Type B pancreatic cell (in vitro differentiated cells): ENCODE measurements around the gene MAGEB17. TPM values are rescaled to one million over a fixed set of nuclear protein-coding genes. Genes with fewer than 3 reads are reported as not detected.

Source experiments
- DNase-seq: peaks from one replicate; pipeline ENCODE4 v3.0.0; 2021; ENCODE audit warnings: mixed read lengths; ENCODE audit not compliant: unreplicated experiment; ENCODE audit errors: extremely low spot score
- H3K27ac Mint-ChIP-seq: 2 replicates; pipeline ENCODE4 v1.8.0; 2021; ENCODE audit warnings: mild to moderate bottlenecking, mixed read lengths
- H3K27me3 Mint-ChIP-seq: 2 replicates; pipeline ENCODE4 v1.8.0; 2021; ENCODE audit warnings: mixed read lengths
- H3K36me3 Mint-ChIP-seq: 2 replicates; pipeline ENCODE4 v1.8.0; 2021; ENCODE audit warnings: mixed read lengths
- H3K4me1 Mint-ChIP-seq: one replicate; pipeline ENCODE4 v1.8.0; 2021; ENCODE audit warnings: mixed read lengths; ENCODE audit not compliant: unreplicated experiment
- H3K4me3 Mint-ChIP-seq: 2 replicates; pipeline ENCODE4 v1.8.0; 2021; ENCODE audit warnings: mild to moderate bottlenecking, mixed read lengths
- H3K9me3 Mint-ChIP-seq: 2 replicates; pipeline ENCODE4 v1.8.0; 2021; ENCODE audit warnings: mixed read lengths
- CTCF ChIP-seq: fragments of 200-600 bp; sonication (generic); conservative IDR thresholded peaks from 2 replicates; pipeline ENCODE4 v1.5.0; 2021; ENCODE audit warnings: antibody characterized with exemption, mild to moderate bottlenecking
- total RNA-seq: library from RNA; stranded (reverse); gene quantifications from 2 replicates; pipeline ENCODE4 v1.2.1, GENCODE V29; 2021; ENCODE audit warnings: low replicate concordance

MAGEB17 gene
- total RNA-seq, 1 donor from 2014 or later, result not detected

- Mint-ChIP-seq H3K9me3 (no peaks in the 10 kb centered on the region), H3K27ac (no peak overlapping the region), H3K27me3 (peaks cover 22% of the 10 kb centered on the region)
These were observed 41.6 kb upstream of the MAGEB17 start for GRCh38 chrX:16125520-16126149.

GRCh38 chrX:16130707-16131106 lies 36.6 kb upstream of the MAGEB17 start:
- TF ChIP-seq CTCF, result no peak
- Mint-ChIP-seq H3K36me3 (no peaks in the 10 kb centered on the region), H3K4me1 (peaks cover 1% of the 10 kb centered on the region), H3K9me3 (no peaks in the 10 kb centered on the region), H3K27me3 (peaks cover 5% of the 10 kb centered on the region), H3K27ac (no peak overlapping the region), H3K4me3 (no peak overlapping the region)
- DNase-seq, result no peak

More at GRCh38 chrX:16125520-16126149, 41.6 kb upstream of the MAGEB17 start:
- peak overlapping the region; percentile 70 for H3K4me3 Mint-ChIP-seq
- TF ChIP-seq CTCF, result no peak
- peaks cover 9% of the 10 kb centered on the region for H3K4me1 Mint-ChIP-seq
- H3K36me3 Mint-ChIP-seq, result no peaks in the 10 kb centered on the region
- DNase-seq, result no peak

GRCh38 chrX:16134936-16135335 lies 32.3 kb upstream of the MAGEB17 start:
- no peaks in the 10 kb centered on the region for H3K4me1 Mint-ChIP-seq
- no peaks in the 10 kb centered on the region for H3K36me3 Mint-ChIP-seq
- H3K27ac Mint-ChIP-seq, result peak overlapping the region; percentile 32
- no peaks in the 10 kb centered on the region for H3K27me3 Mint-ChIP-seq
- no peak for TF ChIP-seq CTCF
- H3K4me3 Mint-ChIP-seq, result no peak overlapping the region
- no peak for DNase-seq
- no peaks in the 10 kb centered on the region for H3K9me3 Mint-ChIP-seq

GRCh38 chrX:16136080-16136479 lies 31.2 kb upstream of the MAGEB17 start:
- Mint-ChIP-seq H3K27me3 (peaks cover 3% of the 10 kb centered on the region), H3K4me1 (peaks cover 5% of the 10 kb centered on the region), H3K4me3 (no peak overlapping the region), H3K36me3 (no peaks in the 10 kb centered on the region), H3K9me3 (no peaks in the 10 kb centered on the region), H3K27ac (no peak overlapping the region)
- no peak for TF ChIP-seq CTCF
- no peak for DNase-seq

GRCh38 chrX:16137416-16138107 lies 29.7 kb upstream of the MAGEB17 start:
- Mint-ChIP-seq H3K9me3 (no peaks in the 10 kb centered on the region), H3K4me1 (peaks cover 8% of the 10 kb centered on the region), H3K27me3 (peaks cover 3% of the 10 kb centered on the region), H3K4me3 (no peak overlapping the region), H3K27ac (no peak overlapping the region), H3K36me3 (no peaks in the 10 kb centered on the region)
- no peak for DNase-seq
- no peak for TF ChIP-seq CTCF
